ENCODE results near the gene SLC25A39. TPM values are rescaled to one million over a fixed set of nuclear protein-coding genes. Genes with fewer than 3 reads are reported as not detected.

SLC25A39 gene
- total and polyA plus RNA-seq, 2 donors (not counting 1 experiment from before 2014, with no cell fraction given): 35.3 to 70.2 TPM

- H3K27ac ChIP-seq (ENCODE audit: insufficient read depth, low read length): no peak overlapping the region
- no peak for DNase-seq (ENCODE audit: low read depth in 2 of 2)
- no peaks in the 10 kb centered on the region for H3K79me2 ChIP-seq (ENCODE audit: control insufficient read depth, insufficient read depth, low read length)
- no peak overlapping the region for H3K9ac ChIP-seq (ENCODE audit: insufficient read depth, low read length)
- TF ChIP-seq CTCF (conservative IDR thresholded peaks at IDR 0.05 in 1 of 2, IDR thresholded peaks at IDR 0.05 in 1 of 2; ENCODE audit: low read depth in 1 of 2, low read length in 2 of 2) (no peak), EZH2 (IDR thresholded peaks at IDR 0.05; ENCODE audit: low read length, missing control alignments) (no peak)
- H3K9me3 ChIP-seq (ENCODE audit: control insufficient read depth, insufficient read depth, low read depth, low read length): no peaks in the 10 kb centered on the region
- H3K4me2 ChIP-seq (ENCODE audit: extremely low read depth, insufficient read depth, low read length): no peak overlapping the region
- no peak overlapping the region for H2AFZ ChIP-seq (ENCODE audit: low read length)
- no peaks in the 10 kb centered on the region for H3K36me3 ChIP-seq (ENCODE audit: control insufficient read depth, insufficient read depth, low read length)
- H4K20me1 ChIP-seq (ENCODE audit: control insufficient read depth, extremely low read depth, insufficient read depth, low read length): no peaks in the 10 kb centered on the region
- H3K27me3 ChIP-seq (ENCODE audit: control insufficient read depth, insufficient read depth, low read length): no peaks in the 10 kb centered on the region
- H3K4me1 ChIP-seq (ENCODE audit: control insufficient read depth, extremely low read depth, insufficient read depth, low read length): peaks cover 3% of the 10 kb centered on the region
- no peak overlapping the region for H3K4me3 ChIP-seq (replicated peaks in 1 of 4; ENCODE audit: control extremely low read depth in 1 of 4, insufficient read depth in 1 of 4, low read depth in 3 of 4, low read length in 4 of 4)
Measured at GRCh38 chr17:44282264-44282663, 42.4 kb downstream of the SLC25A39 start.

- Histone ChIP-seq H3K36me3 (ENCODE audit: control insufficient read depth, insufficient read depth, low read length) (no peaks in the 10 kb centered on the region), H3K79me2 (ENCODE audit: control insufficient read depth, insufficient read depth, low read length) (no peaks in the 10 kb centered on the region), H3K9ac (ENCODE audit: insufficient read depth, low read length) (no peak overlapping the region), H3K4me2 (ENCODE audit: extremely low read depth, insufficient read depth, low read length) (no peak overlapping the region), H4K20me1 (ENCODE audit: control insufficient read depth, extremely low read depth, insufficient read depth, low read length) (no peaks in the 10 kb centered on the region), H2AFZ (ENCODE audit: low read length) (no peak overlapping the region), H3K4me3 (replicated peaks in 1 of 4; ENCODE audit: control extremely low read depth in 1 of 4, insufficient read depth in 1 of 4, low read depth in 3 of 4, low read length in 4 of 4) (no peak overlapping the region), H3K27ac (ENCODE audit: insufficient read depth, low read length) (no peak overlapping the region), H3K4me1 (ENCODE audit: control insufficient read depth, extremely low read depth, insufficient read depth, low read length) (peaks cover 3% of the 10 kb centered on the region), H3K27me3 (ENCODE audit: control insufficient read depth, insufficient read depth, low read length) (no peaks in the 10 kb centered on the region), H3K9me3 (ENCODE audit: control insufficient read depth, insufficient read depth, low read depth, low read length) (no peaks in the 10 kb centered on the region)
- TF ChIP-seq EZH2 (IDR thresholded peaks at IDR 0.05; ENCODE audit: low read length, missing control alignments) (no peak), CTCF (conservative IDR thresholded peaks at IDR 0.05 in 1 of 2, IDR thresholded peaks at IDR 0.05 in 1 of 2; ENCODE audit: low read depth in 1 of 2, low read length in 2 of 2) (no peak)
- DNase-seq (ENCODE audit: low read depth in 2 of 2): no peak
Measured at GRCh38 chr17:44281570-44281969, 43.1 kb downstream of the SLC25A39 start.

GRCh38 chr17:44280392-44280937 is 44.2 kb downstream of the SLC25A39 start:
- Histone ChIP-seq H3K9ac (ENCODE audit: insufficient read depth, low read length) (no peak overlapping the region), H2AFZ (ENCODE audit: low read length) (no peak overlapping the region), H3K27ac (ENCODE audit: insufficient read depth, low read length) (peak overlapping the region; percentile 49), H3K36me3 (ENCODE audit: control insufficient read depth, insufficient read depth, low read length) (no peaks in the 10 kb centered on the region), H3K4me3 (replicated peaks in 1 of 4; ENCODE audit: control extremely low read depth in 1 of 4, insufficient read depth in 1 of 4, low read depth in 3 of 4, low read length in 4 of 4) (no peak overlapping the region), H4K20me1 (ENCODE audit: control insufficient read depth, extremely low read depth, insufficient read depth, low read length) (no peaks in the 10 kb centered on the region), H3K9me3 (ENCODE audit: control insufficient read depth, insufficient read depth, low read depth, low read length) (no peaks in the 10 kb centered on the region), H3K4me1 (ENCODE audit: control insufficient read depth, extremely low read depth, insufficient read depth, low read length) (peaks cover 3% of the 10 kb centered on the region), H3K4me2 (ENCODE audit: extremely low read depth, insufficient read depth, low read length) (no peak overlapping the region), H3K79me2 (ENCODE audit: control insufficient read depth, insufficient read depth, low read length) (no peaks in the 10 kb centered on the region), H3K27me3 (ENCODE audit: control insufficient read depth, insufficient read depth, low read length) (no peaks in the 10 kb centered on the region)
- DNase-seq (ENCODE audit: low read depth in 2 of 2): no peak
- TF ChIP-seq CTCF (conservative IDR thresholded peaks at IDR 0.05 in 1 of 2, IDR thresholded peaks at IDR 0.05 in 1 of 2; ENCODE audit: low read depth in 1 of 2, low read length in 2 of 2): no peak
- no peak for TF ChIP-seq EZH2 (IDR thresholded peaks at IDR 0.05; ENCODE audit: low read length, missing control alignments)
